SK-N-MC (cell line): ENCODE results near the gene PACRGL.

ENCODE experiments used
- EZH2 ChIP-seq: fragments of 200-600 bp; sonication (generic); IDR thresholded peaks from one replicate; pipeline ENCODE4 v1.6.1; 2017; ENCODE audit warnings: antibody characterized with exemption
- POLR2AphosphoS5 ChIP-seq: IDR thresholded peaks from 2 replicates; pipeline ENCODE4 v1.6.1; 2012; ENCODE audit warnings: mild to moderate bottlenecking, low read depth, low read length, borderline replicate concordance

DNA sequence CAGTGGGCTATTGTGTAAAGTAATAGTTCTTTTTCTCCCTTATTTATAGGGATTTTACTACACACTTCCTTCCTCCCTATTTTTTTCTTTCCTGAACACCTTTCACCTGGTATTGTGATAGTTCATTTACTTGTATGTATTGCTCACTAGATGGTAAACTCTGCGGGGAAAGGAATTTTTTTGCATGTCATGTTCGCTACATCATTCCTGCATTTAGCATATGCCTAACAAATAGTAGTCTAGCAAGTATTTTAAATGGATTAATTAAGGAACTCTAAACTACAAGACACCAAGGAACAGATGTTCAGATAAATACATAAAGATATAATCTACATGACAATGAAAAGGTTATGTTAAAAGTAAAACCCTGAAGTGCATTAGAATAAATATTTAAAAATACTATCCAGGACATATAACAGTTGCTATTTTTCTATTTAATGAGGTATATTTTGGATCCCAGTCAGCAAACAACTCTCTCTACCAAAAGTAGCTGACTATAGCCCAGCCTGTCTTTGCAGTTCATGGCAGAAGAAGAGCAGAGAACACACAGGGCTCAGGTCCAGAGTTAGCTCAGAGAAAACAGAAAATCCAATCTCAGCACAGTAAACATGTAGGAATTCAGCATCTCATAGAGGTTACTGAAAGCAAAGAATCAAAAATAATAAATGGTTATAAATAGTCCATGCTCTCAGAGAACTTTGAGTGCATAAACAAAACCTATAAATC, 87.8 kb downstream of the PACRGL start:
- TF ChIP-seq EZH2, result no peak
- no peak for TF ChIP-seq POLR2AphosphoS5
